ENCODE results near the gene LPCAT3. TPM values are rescaled to one million over a fixed set of nuclear protein-coding genes. Genes with fewer than 3 reads are reported as not detected.
A peak's percentile ranks its signal among the peaks of the same experiment; 100 is the strongest.

The LPCAT3 gene
- total RNA-seq, 1 donor from 2014 or later, result 34.4 TPM

GRCh38 chr12:6936194-6936635 is 82.1 kb downstream of the LPCAT3 start:
- H3K27me3 Mint-ChIP-seq, result no peaks in the 10 kb centered on the region

GRCh38 chr12:6935371-6936193 is 82.7 kb downstream of the LPCAT3 start:
- Mint-ChIP-seq H3K27ac (peak overlapping the region; percentile 82), H3K36me3 (peaks cover 48% of the 10 kb centered on the region), H3K27me3 (no peaks in the 10 kb centered on the region), H3K4me3 (peak overlapping the region; percentile 82), H3K9me3 (no peaks in the 10 kb centered on the region), H3K4me1 (ENCODE audit: unreplicated experiment) (peaks cover 32% of the 10 kb centered on the region)
- DNase-seq (ENCODE audit: extremely low spot score, unreplicated experiment), result no peak
- TF ChIP-seq CTCF (conservative IDR thresholded peaks at IDR 0.05), result no peak

More at GRCh38 chr12:6936194-6936635, 82.1 kb downstream of the LPCAT3 start:
- H3K4me1 Mint-ChIP-seq (ENCODE audit: unreplicated experiment), result peaks cover 28% of the 10 kb centered on the region
- no peaks in the 10 kb centered on the region for H3K9me3 Mint-ChIP-seq
- H3K36me3 Mint-ChIP-seq, result peaks cover 47% of the 10 kb centered on the region
- H3K27ac Mint-ChIP-seq, result peak overlapping the region; percentile 82
- H3K4me3 Mint-ChIP-seq, result peak overlapping the region; percentile 82
- DNase-seq (ENCODE audit: extremely low spot score, unreplicated experiment), result no peak
- no peak for TF ChIP-seq CTCF (conservative IDR thresholded peaks at IDR 0.05)

- DNase-seq (ENCODE audit: extremely low spot score, unreplicated experiment), result no peak
- Mint-ChIP-seq H3K9me3 (no peaks in the 10 kb centered on the region), H3K36me3 (peaks cover 50% of the 10 kb centered on the region), H3K27me3 (no peaks in the 10 kb centered on the region), H3K27ac (peak overlapping the region; percentile 80), H3K4me3 (peak overlapping the region; percentile 1), H3K4me1 (ENCODE audit: unreplicated experiment) (peaks cover 39% of the 10 kb centered on the region)
- TF ChIP-seq CTCF (conservative IDR thresholded peaks at IDR 0.05), result no peak
Observed at GRCh38 chr12:6934110-6934509, 84.2 kb downstream of the LPCAT3 start.

GRCh38 chr12:6932766-6933165 is 85.5 kb downstream of the LPCAT3 start:
- Mint-ChIP-seq H3K9me3 (no peaks in the 10 kb centered on the region), H3K27me3 (no peaks in the 10 kb centered on the region), H3K27ac (peak overlapping the region; percentile 6), H3K36me3 (peaks cover 45% of the 10 kb centered on the region), H3K4me3 (peak overlapping the region; percentile 37), H3K4me1 (ENCODE audit: unreplicated experiment) (peaks cover 32% of the 10 kb centered on the region)
- no peak for TF ChIP-seq CTCF (conservative IDR thresholded peaks at IDR 0.05)
- DNase-seq (ENCODE audit: extremely low spot score, unreplicated experiment), result no peak

- Mint-ChIP-seq H3K27ac (peak overlapping the region; percentile 91), H3K4me1 (ENCODE audit: unreplicated experiment) (peaks cover 47% of the 10 kb centered on the region), H3K36me3 (peaks cover 32% of the 10 kb centered on the region)
Observed at GRCh38 chr12:6929466-6930452, 88.5 kb downstream of the LPCAT3 start.

More at GRCh38 chr12:6929466-6930452, 88.5 kb downstream of the LPCAT3 start:
- Mint-ChIP-seq H3K9me3 (no peaks in the 10 kb centered on the region), H3K27me3 (no peaks in the 10 kb centered on the region), H3K4me3 (peak overlapping the region; percentile 95)
- DNase-seq (ENCODE audit: extremely low spot score, unreplicated experiment), result no peak
- no peak for TF ChIP-seq CTCF (conservative IDR thresholded peaks at IDR 0.05)

Measured in type B pancreatic cell (in vitro differentiated cells).